K562 (cell line): Measurements from ENCODE around the gene CHRM4. TPM values are rescaled to one million over a fixed set of nuclear protein-coding genes. Genes with fewer than 3 reads are reported as not detected.
A peak's percentile ranks its signal among the peaks of the same experiment; 100 is the strongest.

ENCODE experiments used
- CBX2 ChIP-seq: fragments of 200-600 bp; sonication (generic); IDR thresholded peaks from one replicate; pipeline ENCODE4 v1.6.1; 2012; ENCODE audit warnings: mild to moderate bottlenecking, low read length, inconsistent platforms; ENCODE audit not compliant: insufficient read depth, poor library complexity, severe bottlenecking
- CBX8 ChIP-seq: fragments of 200-600 bp; sonication (generic); IDR thresholded peaks from 2 replicates; pipeline ENCODE4 v1.6.1; 2012; ENCODE audit warnings: borderline replicate concordance, mixed run types, low read depth, mild to moderate bottlenecking, moderate library complexity, mixed read lengths, low read length, control low read depth, inconsistent platforms; ENCODE audit not compliant: poor library complexity, severe bottlenecking; ENCODE audit errors: extremely low read depth
- ETV1 ChIP-seq: fragments of 450-650 bp; conservative IDR thresholded peaks from 2 replicates; pipeline ENCODE4 v1.6.1; 2016; ENCODE audit warnings: missing genetic modification characterization, control low read depth, low read depth, missing compliant biosample characterization
- ETV6 ChIP-seq, 3 experiments: fragments of 150-350 bp in 1 of 3; sonication (generic) in 1 of 3; formaldehyde crosslinking in 1 of 3; IDR thresholded peaks; 2 replicates each; pipeline versions ENCODE4 v1.6.1 to v1.8.0; 2014 to 2022; ENCODE audit warnings: borderline replicate concordance in 2 of 3, low read depth in 2 of 3, antibody characterized with exemption in 1 of 3, low read length in 1 of 3, mild to moderate bottlenecking in 1 of 3, missing genetic modification reagents in 1 of 3
- HCFC1 ChIP-seq: IDR thresholded peaks from 2 replicates; pipeline ENCODE4 v1.6.1; 2012; ENCODE audit warnings: low read depth, low read length, improper control_type of control experiment
- JUN ChIP-seq, 2 experiments: sonication (generic) in 1 of 2; formaldehyde crosslinking in 1 of 2; IDR thresholded peaks; 2 replicates each; pipeline versions ENCODE4 v1.6.1 to v1.8.0; 2012 to 2022; ENCODE audit warnings: borderline replicate concordance in 2 of 2, mild to moderate bottlenecking in 2 of 2, improper control_type of control experiment in 1 of 2, low read depth in 1 of 2, low read length in 1 of 2, missing genetic modification reagents in 1 of 2
- MXI1 ChIP-seq: IDR thresholded peaks from 2 replicates; pipeline ENCODE4 v1.6.1; 2011; ENCODE audit warnings: low read depth, mild to moderate bottlenecking, improper control_type of control experiment, low read length
- PHTF2 ChIP-seq: fragments of 250-450 bp; sonication (Bioruptor Pico); IDR thresholded peaks from 2 replicates; pipeline ENCODE4 v1.5.0; 2021; ENCODE audit warnings: mild to moderate bottlenecking
- POU5F1 ChIP-seq: fragments of 150-350 bp; IDR thresholded peaks from 2 replicates; pipeline ENCODE4 v1.6.1; 2014; ENCODE audit warnings: borderline replicate concordance, low read length, low read depth, mild to moderate bottlenecking; ENCODE audit not compliant: partially characterized antibody
- SRF ChIP-seq, 2 experiments: fragments of 250-450, 450-650 bp in 1 of 2; sonication (Bioruptor Pico) in 1 of 2; sonication (generic) in 1 of 2; formaldehyde crosslinking; IDR thresholded peaks; 2 replicates each; pipeline versions ENCODE4 v1.5.0 to v1.5.1; 2020 to 2022; ENCODE audit warnings: mild to moderate bottlenecking in 1 of 2, missing genetic modification reagents in 1 of 2
- TFAM ChIP-seq: fragments of 250-450 bp; sonication (Bioruptor Pico); conservative IDR thresholded peaks from 2 replicates; pipeline ENCODE4 v1.5.0; 2021; ENCODE audit warnings: mild to moderate bottlenecking, moderate library complexity
- WHSC1 ChIP-seq: IDR thresholded peaks from one replicate; pipeline ENCODE4 v1.6.1; 2012; ENCODE audit warnings: low read length, control low read depth, inconsistent platforms
- ZNF232 ChIP-seq: sonication (generic); formaldehyde crosslinking; IDR thresholded peaks from 2 replicates; pipeline ENCODE4 v1.8.0; 2022; ENCODE audit warnings: mild to moderate bottlenecking, missing genetic modification reagents
- ZNF384 ChIP-seq: IDR thresholded peaks from 2 replicates; pipeline ENCODE4 v1.6.1; 2012; ENCODE audit warnings: low read depth, low read length, improper control_type of control experiment
- ZNF76 ChIP-seq: fragments of 250-450 bp; sonication (Bioruptor Pico); IDR thresholded peaks from 2 replicates; pipeline ENCODE4 v1.4.0; 2020; ENCODE audit warnings: mild to moderate bottlenecking, moderate library complexity, borderline replicate concordance
- polyA plus RNA-seq, 8 experiments: library from polyadenylated mRNA; depleted of rRNA in 4 of 8; stranded (reverse) in 5 of 8; unstranded in 3 of 8; fragments of >200 nt; fragmentation: Nextera tagmentation in 2 of 8; fragmentation: Illumina TruSeq in 1 of 8; extraction: Ambion mirVana in 2 of 8; extraction: Trizol in 1 of 8; gene quantifications; 2 replicates each; pipeline versions ENCODE4 v1.2.1 to v1.2.3, GENCODE V29; 2011 to 2014; ENCODE audit warnings: inconsistent platforms in 1 of 8, missing spikeins in 1 of 8
- total RNA-seq, 7 experiments: library from RNA; depleted of rRNA in 6 of 7; stranded (reverse); fragments of >200 nt in 6 of 7; fragmentation: Illumina TruSeq in 2 of 7; extraction: Trizol in 2 of 7; gene quantifications; 2 replicates each; pipeline versions ENCODE4 v1.2.1 to v1.2.3, GENCODE V29; 2011 to 2021; ENCODE audit warnings: low replicate concordance in 1 of 7
- TF ChIP-seq, protein P1 (sequence below): sonication (generic); formaldehyde crosslinking; IDR thresholded peaks from 2 replicates; pipeline ENCODE4 v1.8.0; 2022; ENCODE audit warnings: mild to moderate bottlenecking, missing genetic modification reagents
- TF ChIP-seq, protein P2 (sequence below): sonication (generic); formaldehyde crosslinking; IDR thresholded peaks from 2 replicates; pipeline ENCODE4 v1.8.0; 2022; ENCODE audit warnings: missing genetic modification reagents, mild to moderate bottlenecking, borderline replicate concordance

The CHRM4 gene
- total and polyA plus RNA-seq, 9 of the 15 experiments (the other 6 are each of a cell fraction or from before 2014, with no cell fraction given), result 0.22 to 1.3 (median 0.40) TPM; not detected in 2

GRCh38 chr11:46392421-46393230, 1.1 kb upstream of the CHRM4 start (continued):
- no peak for TF ChIP-seq CBX2
- peak in 1 of 2 experiments; percentile 87; a peak in 2 of 4 replicates for TF ChIP-seq SRF (CRISPR knock-in tag; IDR thresholded peaks at IDR 0.05)
- TF ChIP-seq JUN (IDR thresholded peaks at IDR 0.05; ENCODE audit: borderline replicate concordance, low read depth, low read length), result peak; percentile 9; the same call in 1 of the 2 replicates
- 0 out of 2 replicates have a peak, but pooled peaks have one; percentile 21 for TF ChIP-seq JUN (CRISPR knock-in tag; IDR thresholded peaks at IDR 0.05; ENCODE audit: borderline replicate concordance)
- no peak for TF ChIP-seq WHSC1
- TF ChIP-seq ZNF384, result no peak
- peak; percentile 62 for TF ChIP-seq ETV1 (tag)
- no peak for TF ChIP-seq ZNF76 (CRISPR knock-in tag)
- no peak for TF ChIP-seq TFAM (CRISPR knock-in tag)
- TF ChIP-seq, protein P1, sequence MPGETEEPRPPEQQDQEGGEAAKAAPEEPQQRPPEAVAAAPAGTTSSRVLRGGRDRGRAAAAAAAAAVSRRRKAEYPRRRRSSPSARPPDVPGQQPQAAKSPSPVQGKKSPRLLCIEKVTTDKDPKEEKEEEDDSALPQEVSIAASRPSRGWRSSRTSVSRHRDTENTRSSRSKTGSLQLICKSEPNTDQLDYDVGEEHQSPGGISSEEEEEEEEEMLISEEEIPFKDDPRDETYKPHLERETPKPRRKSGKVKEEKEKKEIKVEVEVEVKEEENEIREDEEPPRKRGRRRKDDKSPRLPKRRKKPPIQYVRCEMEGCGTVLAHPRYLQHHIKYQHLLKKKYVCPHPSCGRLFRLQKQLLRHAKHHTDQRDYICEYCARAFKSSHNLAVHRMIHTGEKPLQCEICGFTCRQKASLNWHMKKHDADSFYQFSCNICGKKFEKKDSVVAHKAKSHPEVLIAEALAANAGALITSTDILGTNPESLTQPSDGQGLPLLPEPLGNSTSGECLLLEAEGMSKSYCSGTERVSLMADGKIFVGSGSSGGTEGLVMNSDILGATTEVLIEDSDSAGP (CRISPR knock-in tag), result no peak
- TF ChIP-seq POU5F1, result no peak
- no peak for TF ChIP-seq CBX8
- TF ChIP-seq ZNF232 (CRISPR knock-in tag), result peak; percentile 94
- TF ChIP-seq ETV6 (IDR thresholded peaks at IDR 0.05; ENCODE audit: borderline replicate concordance in 1 of 2, low read depth in 2 of 2, low read length in 1 of 2), result no peak
- TF ChIP-seq ETV6 (CRISPR knock-in tag; IDR thresholded peaks at IDR 0.05; ENCODE audit: borderline replicate concordance), result no peak; the same call in 1 of the 2 replicates
- no peak for TF ChIP-seq PHTF2 (CRISPR knock-in tag)
- TF ChIP-seq, protein P2, sequence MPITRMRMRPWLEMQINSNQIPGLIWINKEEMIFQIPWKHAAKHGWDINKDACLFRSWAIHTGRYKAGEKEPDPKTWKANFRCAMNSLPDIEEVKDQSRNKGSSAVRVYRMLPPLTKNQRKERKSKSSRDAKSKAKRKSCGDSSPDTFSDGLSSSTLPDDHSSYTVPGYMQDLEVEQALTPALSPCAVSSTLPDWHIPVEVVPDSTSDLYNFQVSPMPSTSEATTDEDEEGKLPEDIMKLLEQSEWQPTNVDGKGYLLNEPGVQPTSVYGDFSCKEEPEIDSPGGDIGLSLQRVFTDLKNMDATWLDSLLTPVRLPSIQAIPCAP (CRISPR knock-in tag), result peak; percentile 86; the same call in 1 of the 2 replicates
- TF ChIP-seq MXI1, result peak; percentile 89
- TF ChIP-seq HCFC1, result peak; percentile 9; the same call in 1 of the 2 replicates
